HepG2 (cell line): ENCODE results near the gene CDC27. TPM values are rescaled to one million over a fixed set of nuclear protein-coding genes. Genes with fewer than 3 reads are reported as not detected.

Experiments used
- AGO1 ChIP-seq: fragments of 200-400 bp; formaldehyde crosslinking; IDR thresholded peaks from 2 replicates; pipeline ENCODE4 v1.6.1; 2017; ENCODE audit warnings: mild to moderate bottlenecking, low read depth, low read length, moderate library complexity; ENCODE audit not compliant: poor library complexity, severe bottlenecking
- DMAP1 ChIP-seq: IDR thresholded peaks from 2 replicates; pipeline ENCODE4 v1.6.1; 2016
- FOXA1 ChIP-seq, 2 experiments: fragments of 450-650 bp in 1 of 2; sonication (generic) in 1 of 2; formaldehyde crosslinking in 1 of 2; IDR thresholded peaks; 2 replicates each; pipeline versions ENCODE4 v1.4.0 to v1.6.1; 2016 to 2020; ENCODE audit warnings: missing genetic modification reagents in 1 of 2
- GABPB1 ChIP-seq: IDR thresholded peaks from 2 replicates; pipeline ENCODE4 v1.6.1; 2016; ENCODE audit warnings: mild to moderate bottlenecking, missing genetic modification reagents, moderate library complexity, missing compliant biosample characterization
- HMG20A ChIP-seq: IDR thresholded peaks from 2 replicates; pipeline ENCODE4 v1.6.1; 2016; ENCODE audit warnings: borderline replicate concordance
- HNRNPK ChIP-seq: fragments of 200-400 bp; formaldehyde crosslinking; IDR thresholded peaks from 2 replicates; pipeline ENCODE4 v1.6.1; 2018; ENCODE audit warnings: low read length, low read depth, moderate library complexity, mild to moderate bottlenecking; ENCODE audit not compliant: poor library complexity, severe bottlenecking
- MED1 ChIP-seq: sonication (generic); formaldehyde crosslinking; IDR thresholded peaks from 2 replicates; pipeline ENCODE4 v1.4.0; 2020; ENCODE audit warnings: missing genetic modification reagents
- SIN3A ChIP-seq: IDR thresholded peaks from 2 replicates; pipeline ENCODE4 v1.6.1; 2011; ENCODE audit warnings: low read depth, mild to moderate bottlenecking, control low read depth, low read length, borderline replicate concordance
- SOX6 ChIP-seq, 2 experiments: fragments of 450-650 bp in 1 of 2; sonication (generic) in 1 of 2; formaldehyde crosslinking in 1 of 2; IDR thresholded peaks; 2 replicates each; pipeline versions ENCODE4 v1.4.0 to v1.6.1; 2017 to 2020; ENCODE audit warnings: antibody characterized with exemption in 1 of 2, mild to moderate bottlenecking in 1 of 2, missing genetic modification reagents in 1 of 2
- TAF15 ChIP-seq: fragments of 200-400 bp; formaldehyde crosslinking; IDR thresholded peaks from one replicate; pipeline ENCODE4 v1.6.1; 2018; ENCODE audit warnings: mild to moderate bottlenecking, low read depth, low read length; ENCODE audit not compliant: poor library complexity, severe bottlenecking
- TBX2 ChIP-seq: sonication (generic); formaldehyde crosslinking; IDR thresholded peaks from 2 replicates; pipeline ENCODE4 v1.5.0; 2020; ENCODE audit warnings: missing genetic modification reagents, mild to moderate bottlenecking, borderline replicate concordance
- ZBTB20 ChIP-seq: sonication (generic); formaldehyde crosslinking; IDR thresholded peaks from 2 replicates; pipeline ENCODE4 v1.8.1; 2023; ENCODE audit warnings: missing genetic modification reagents, low read depth, mild to moderate bottlenecking, borderline replicate concordance
- ZNF546 ChIP-seq: sonication (generic); formaldehyde crosslinking; conservative IDR thresholded peaks from 2 replicates; pipeline ENCODE4 v1.8.1; 2023; ENCODE audit warnings: mild to moderate bottlenecking, missing genetic modification reagents
- ZNF619 ChIP-seq: sonication (generic); formaldehyde crosslinking; IDR thresholded peaks from 2 replicates; pipeline ENCODE4 v1.4.0; 2020; ENCODE audit warnings: mild to moderate bottlenecking, missing genetic modification reagents
- polyA plus RNA-seq, 8 experiments: library from polyadenylated mRNA; depleted of rRNA in 3 of 8; stranded (reverse) in 7 of 8; unstranded in 1 of 8; fragments of >200 nt; fragmentation: Illumina TruSeq in 4 of 8; extraction: Trizol in 4 of 8; gene quantifications; 2 replicates each; pipeline versions ENCODE4 v1.2.1 to v1.2.3, GENCODE V29; 2011 to 2016; ENCODE audit warnings: low read depth in 4 of 8, missing spikeins in 1 of 8, mixed read lengths in 1 of 8; ENCODE audit not compliant: insufficient read depth in 1 of 8
- total RNA-seq, 5 experiments: library from RNA; depleted of rRNA; stranded (reverse); fragments of >200 nt; fragmentation: Illumina TruSeq; extraction: Trizol; gene quantifications; 2 replicates each; pipeline ENCODE4 v1.2.3, GENCODE V29; 2016; ENCODE audit warnings: low read depth in 1 of 5
- TF ChIP-seq, protein P1 (sequence below): sonication (generic); formaldehyde crosslinking; IDR thresholded peaks from 2 replicates; pipeline ENCODE4 v1.5.1; 2020; ENCODE audit warnings: missing genetic modification reagents, mild to moderate bottlenecking, borderline replicate concordance
- TF ChIP-seq, protein P2 (sequence below): sonication (generic); formaldehyde crosslinking; IDR thresholded peaks from 2 replicates; pipeline ENCODE4 v1.4.0; 2020; ENCODE audit warnings: low read depth, missing genetic modification reagents
- TF ChIP-seq, protein P3 (sequence below): sonication (generic); formaldehyde crosslinking; IDR thresholded peaks from 2 replicates; pipeline ENCODE4 v1.4.0; 2020; ENCODE audit warnings: missing genetic modification reagents, borderline replicate concordance

The CDC27 gene
- total and polyA plus RNA-seq, 2 of the 13 experiments (the other 11 are each of a cell fraction or from before 2014, with no cell fraction given): 80.7 to 102 TPM

DNA sequence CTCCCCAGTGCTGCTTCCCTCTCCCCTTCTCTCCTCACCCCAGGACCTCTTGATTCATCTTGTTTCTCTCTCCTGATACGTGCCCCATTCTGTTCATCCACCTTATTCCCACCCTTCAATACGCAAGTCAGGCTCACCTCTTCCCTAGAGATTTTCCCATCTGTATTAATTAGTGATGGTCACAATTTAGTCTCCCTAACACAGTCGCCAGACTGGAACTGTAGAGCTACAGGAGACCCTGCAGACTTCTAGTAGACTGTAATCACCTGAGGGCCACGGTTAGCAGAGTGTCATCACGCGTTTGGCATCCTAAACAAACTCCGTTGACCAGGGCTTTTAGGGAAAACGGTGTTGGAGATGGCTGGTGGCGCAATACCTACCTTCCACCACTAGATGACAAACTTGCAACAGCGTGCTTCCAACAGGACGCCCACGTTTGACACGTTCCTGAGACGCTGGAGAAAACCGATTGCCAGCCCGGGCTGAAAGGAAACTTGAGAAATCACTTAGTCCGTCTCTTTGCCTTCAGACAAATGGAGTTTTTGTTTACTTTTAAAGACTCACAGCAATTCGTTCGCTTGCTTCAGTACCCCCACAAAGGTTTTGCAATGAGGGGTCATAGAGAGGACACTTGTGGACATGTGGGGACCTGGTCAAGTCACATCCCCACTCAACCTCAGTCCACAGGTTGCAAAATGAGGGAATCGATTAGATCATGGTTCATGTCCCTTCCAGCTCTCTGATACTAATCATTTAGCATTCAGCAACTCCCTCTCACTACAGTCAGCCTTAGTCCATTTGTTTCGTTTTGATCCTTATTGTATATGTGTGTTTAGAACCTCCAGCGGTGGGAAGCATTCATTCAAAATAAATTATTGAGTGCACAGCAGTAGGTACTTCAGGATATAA is 40.7 kb upstream of the CDC27 start (continued):
- TF ChIP-seq HMG20A (CRISPR knock-in tag) (peak; percentile 43; the same call in 1 of the 2 replicates), AGO1 (no peak), GABPB1 (CRISPR knock-in tag) (no peak; the same call in 1 of the 2 replicates), HNRNPK (no peak), TAF15 (no peak), TBX2 (CRISPR knock-in tag) (peak; percentile 55), FOXA1 (IDR thresholded peaks at IDR 0.05) (no peak), FOXA1 (CRISPR knock-in tag; IDR thresholded peaks at IDR 0.05) (0 out of 2 replicates have a peak, but pooled peaks have one; percentile 20), ZNF546 (CRISPR knock-in tag) (0 out of 2 replicates have a peak, but pooled peaks have one; percentile 28), SOX6 (IDR thresholded peaks at IDR 0.05) (no peak), SOX6 (CRISPR knock-in tag; IDR thresholded peaks at IDR 0.05) (peak; percentile 57), DMAP1 (CRISPR knock-in tag) (no peak), SIN3A (no peak), ZNF619 (CRISPR knock-in tag) (0 out of 2 replicates have a peak, but pooled peaks have one; percentile 44), ZBTB20 (no peak), MED1 (CRISPR knock-in tag) (peak; percentile 54; the same call in 1 of the 2 replicates)
- TF ChIP-seq, protein P1, sequence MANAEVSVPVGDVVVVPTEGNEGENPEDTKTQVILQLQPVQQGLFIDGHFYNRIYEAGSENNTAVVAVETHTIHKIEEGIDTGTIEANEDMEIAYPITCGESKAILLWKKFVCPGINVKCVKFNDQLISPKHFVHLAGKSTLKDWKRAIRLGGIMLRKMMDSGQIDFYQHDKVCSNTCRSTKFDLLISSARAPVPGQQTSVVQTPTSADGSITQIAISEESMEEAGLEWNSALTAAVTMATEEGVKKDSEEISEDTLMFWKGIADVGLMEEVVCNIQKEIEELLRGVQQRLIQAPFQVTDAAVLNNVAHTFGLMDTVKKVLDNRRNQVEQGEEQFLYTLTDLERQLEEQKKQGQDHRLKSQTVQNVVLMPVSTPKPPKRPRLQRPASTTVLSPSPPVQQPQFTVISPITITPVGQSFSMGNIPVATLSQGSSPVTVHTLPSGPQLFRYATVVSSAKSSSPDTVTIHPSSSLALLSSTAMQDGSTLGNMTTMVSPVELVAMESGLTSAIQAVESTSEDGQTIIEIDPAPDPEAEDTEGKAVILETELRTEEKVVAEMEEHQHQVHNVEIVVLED: peak; percentile 46; the same call in 1 of the 2 replicates
- TF ChIP-seq, protein P2, sequence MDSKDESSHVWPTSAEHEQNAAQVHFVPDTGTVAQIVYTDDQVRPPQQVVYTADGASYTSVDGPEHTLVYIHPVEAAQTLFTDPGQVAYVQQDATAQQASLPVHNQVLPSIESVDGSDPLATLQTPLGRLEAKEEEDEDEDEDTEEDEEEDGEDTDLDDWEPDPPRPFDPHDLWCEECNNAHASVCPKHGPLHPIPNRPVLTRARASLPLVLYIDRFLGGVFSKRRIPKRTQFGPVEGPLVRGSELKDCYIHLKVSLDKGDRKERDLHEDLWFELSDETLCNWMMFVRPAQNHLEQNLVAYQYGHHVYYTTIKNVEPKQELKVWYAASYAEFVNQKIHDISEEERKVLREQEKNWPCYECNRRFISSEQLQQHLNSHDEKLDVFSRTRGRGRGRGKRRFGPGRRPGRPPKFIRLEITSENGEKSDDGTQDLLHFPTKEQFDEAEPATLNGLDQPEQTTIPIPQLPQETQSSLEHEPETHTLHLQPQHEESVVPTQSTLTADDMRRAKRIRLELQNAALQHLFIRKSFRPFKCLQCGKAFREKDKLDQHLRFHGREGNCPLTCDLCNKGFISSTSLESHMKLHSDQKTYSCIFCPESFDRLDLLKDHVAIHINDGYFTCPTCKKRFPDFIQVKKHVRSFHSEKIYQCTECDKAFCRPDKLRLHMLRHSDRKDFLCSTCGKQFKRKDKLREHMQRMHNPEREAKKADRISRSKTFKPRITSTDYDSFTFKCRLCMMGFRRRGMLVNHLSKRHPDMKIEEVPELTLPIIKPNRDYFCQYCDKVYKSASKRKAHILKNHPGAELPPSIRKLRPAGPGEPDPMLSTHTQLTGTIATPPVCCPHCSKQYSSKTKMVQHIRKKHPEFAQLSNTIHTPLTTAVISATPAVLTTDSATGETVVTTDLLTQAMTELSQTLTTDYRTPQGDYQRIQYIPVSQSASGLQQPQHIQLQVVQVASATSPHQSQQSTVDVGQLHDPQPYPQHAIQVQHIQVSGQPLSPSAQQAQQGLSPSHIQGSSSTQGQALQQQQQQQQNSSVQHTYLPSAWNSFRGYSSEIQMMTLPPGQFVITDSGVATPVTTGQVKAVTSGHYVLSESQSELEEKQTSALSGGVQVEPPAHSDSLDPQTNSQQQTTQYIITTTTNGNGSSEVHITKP (CRISPR knock-in tag): no peak; the same call in 1 of the 2 replicates
- TF ChIP-seq, protein P3, sequence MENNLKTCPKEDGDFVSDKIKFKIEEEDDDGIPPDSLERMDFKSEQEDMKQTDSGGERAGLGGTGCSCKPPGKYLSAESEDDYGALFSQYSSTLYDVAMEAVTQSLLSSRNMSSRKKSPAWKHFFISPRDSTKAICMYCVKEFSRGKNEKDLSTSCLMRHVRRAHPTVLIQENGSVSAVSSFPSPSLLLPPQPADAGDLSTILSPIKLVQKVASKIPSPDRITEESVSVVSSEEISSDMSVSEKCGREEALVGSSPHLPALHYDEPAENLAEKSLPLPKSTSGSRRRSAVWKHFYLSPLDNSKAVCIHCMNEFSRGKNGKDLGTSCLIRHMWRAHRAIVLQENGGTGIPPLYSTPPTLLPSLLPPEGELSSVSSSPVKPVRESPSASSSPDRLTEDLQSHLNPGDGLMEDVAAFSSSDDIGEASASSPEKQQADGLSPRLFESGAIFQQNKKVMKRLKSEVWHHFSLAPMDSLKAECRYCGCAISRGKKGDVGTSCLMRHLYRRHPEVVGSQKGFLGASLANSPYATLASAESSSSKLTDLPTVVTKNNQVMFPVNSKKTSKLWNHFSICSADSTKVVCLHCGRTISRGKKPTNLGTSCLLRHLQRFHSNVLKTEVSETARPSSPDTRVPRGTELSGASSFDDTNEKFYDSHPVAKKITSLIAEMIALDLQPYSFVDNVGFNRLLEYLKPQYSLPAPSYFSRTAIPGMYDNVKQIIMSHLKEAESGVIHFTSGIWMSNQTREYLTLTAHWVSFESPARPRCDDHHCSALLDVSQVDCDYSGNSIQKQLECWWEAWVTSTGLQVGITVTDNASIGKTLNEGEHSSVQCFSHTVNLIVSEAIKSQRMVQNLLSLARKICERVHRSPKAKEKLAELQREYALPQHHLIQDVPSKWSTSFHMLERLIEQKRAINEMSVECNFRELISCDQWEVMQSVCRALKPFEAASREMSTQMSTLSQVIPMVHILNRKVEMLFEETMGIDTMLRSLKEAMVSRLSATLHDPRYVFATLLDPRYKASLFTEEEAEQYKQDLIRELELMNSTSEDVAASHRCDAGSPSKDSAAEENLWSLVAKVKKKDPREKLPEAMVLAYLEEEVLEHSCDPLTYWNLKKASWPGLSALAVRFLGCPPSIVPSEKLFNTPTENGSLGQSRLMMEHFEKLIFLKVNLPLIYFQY (CRISPR knock-in tag): peak; percentile 49; the same call in 1 of the 2 replicates
